GM20431 (cell line): ENCODE data around the gene SERPINI1.

Experiments
- in situ Hi-C: fragments of 300-500 bp; cut with MseI, MboI; formaldehyde crosslinking; loops from one replicate; pipeline ENCODE4 v1.15.0; 2020; ENCODE audit warnings: low sequenced_read_pairs; ENCODE audit not compliant: unreplicated experiment

Gene SERPINI1, protein sequence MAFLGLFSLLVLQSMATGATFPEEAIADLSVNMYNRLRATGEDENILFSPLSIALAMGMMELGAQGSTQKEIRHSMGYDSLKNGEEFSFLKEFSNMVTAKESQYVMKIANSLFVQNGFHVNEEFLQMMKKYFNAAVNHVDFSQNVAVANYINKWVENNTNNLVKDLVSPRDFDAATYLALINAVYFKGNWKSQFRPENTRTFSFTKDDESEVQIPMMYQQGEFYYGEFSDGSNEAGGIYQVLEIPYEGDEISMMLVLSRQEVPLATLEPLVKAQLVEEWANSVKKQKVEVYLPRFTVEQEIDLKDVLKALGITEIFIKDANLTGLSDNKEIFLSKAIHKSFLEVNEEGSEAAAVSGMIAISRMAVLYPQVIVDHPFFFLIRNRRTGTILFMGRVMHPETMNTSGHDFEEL

DNA sequence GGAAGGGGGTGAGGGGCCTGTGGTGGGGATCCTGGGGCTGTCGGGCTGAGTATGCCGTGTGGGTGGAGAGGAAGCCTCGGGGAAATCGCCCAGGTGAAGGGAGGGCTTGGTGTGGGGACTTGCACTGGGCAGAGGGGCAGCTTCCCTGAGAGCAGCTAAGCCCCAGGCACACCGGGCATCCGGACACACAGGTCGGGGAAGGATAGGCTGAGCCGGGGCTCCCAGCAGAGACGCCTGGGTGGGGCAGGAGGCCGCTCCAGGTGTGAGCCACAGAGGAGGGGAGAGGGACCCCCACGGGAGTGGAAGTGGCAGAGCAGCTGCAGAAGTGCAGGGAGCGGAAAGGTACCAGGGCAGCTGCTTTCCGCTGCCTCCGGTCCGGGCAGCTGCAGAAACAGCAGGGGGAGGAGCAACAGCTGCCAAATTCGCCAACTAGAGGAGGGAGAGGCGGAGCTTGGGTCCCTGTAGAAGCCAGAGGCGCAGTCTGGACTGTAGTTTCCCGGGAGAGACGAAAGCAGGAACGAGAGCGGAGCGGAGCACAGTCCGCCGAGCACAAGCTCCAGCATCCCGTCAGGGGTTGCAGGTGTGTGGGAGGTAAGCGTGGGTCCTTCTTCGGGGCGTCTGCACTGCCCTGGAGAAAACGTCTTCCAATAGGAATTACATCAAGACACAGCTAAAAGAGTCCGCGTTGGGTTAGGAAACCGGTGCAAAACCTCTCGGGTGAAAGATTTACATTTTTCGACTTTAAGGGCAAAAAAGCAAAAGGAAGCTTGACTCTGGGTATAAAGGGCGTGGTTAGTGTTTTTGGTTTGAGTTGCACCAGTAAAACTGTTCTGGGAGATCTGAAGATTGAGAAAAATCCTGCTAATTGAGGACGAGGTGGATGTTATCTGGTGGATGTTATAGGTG is at the start of gene SERPINI1:
Gene SERPINI1 (plus strand): TSS at position 489 of the 906 bp plus-strand sequence. CDS start 53,408 bp downstream, outside the sequence.
- in situ Hi-C loops = no loop called here

DNA sequence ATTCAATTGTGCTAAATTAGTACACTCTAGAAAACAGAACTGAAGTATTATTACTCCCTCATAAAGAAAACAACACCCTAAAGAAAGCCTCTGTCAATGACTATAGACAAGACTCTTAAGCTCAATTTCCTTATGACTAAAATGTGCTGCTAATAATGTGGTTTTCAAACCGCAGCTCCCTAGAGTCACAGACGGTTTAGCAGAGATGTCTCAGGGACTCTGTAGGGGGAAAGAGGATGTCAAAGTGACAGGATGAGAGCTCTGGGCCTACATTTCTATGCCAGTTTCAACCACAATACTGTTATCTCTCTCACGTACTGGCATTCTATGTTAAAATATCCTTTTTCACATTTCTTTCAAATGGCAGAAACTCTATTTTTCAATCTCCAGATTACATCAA is 44.2 kb upstream of the SERPINI1 start:
- in situ Hi-C loops = no loop called here

GRCh38 chr3:167694121-167694520 is 41.4 kb upstream of the SERPINI1 start:
- in situ Hi-C loops = no loop called here

- in situ Hi-C loops = no loop called here
These were observed 35.5 kb upstream of the SERPINI1 start for GRCh38 chr3:167700046-167700445.

DNA sequence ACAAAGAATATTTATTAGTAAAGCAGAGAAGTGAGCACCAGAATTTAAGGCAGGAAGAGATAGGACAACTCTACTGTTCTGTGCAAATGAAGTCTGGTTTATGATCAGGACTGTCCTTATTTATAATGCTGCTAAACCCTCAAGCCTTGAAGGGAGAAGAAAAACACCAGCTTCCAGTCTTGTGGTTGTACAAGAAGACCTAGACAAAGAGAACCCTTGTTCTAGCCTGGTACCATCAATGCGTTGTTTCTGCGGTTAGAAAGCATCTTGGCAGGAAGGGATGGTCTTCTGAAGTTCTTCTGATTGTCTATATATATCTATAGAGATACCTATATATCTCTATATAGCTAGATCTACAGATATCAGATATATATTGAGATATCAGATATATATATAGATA is 34.6 kb upstream of the SERPINI1 start:
- in situ Hi-C loops = no loop called here

DNA sequence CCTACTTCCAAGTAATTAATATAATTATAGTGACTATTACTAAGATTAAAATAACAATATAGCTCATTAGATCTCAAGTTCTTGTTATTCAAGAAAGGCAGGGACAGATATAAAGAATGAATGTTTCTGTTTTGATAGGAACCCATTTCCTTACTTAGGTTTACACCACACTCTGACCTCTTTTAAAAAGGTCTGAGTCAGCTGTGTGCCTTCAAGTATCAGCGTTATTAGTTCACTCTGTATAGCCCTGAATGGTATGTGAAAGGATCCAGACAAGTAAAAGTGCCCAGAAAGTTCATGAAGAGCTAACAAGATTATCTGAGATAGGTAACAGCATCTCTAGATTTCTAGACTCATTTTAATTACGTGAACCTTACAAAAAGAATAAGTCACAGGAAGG is 29.7 kb upstream of the SERPINI1 start:
- in situ Hi-C loops = no loop called here

DNA sequence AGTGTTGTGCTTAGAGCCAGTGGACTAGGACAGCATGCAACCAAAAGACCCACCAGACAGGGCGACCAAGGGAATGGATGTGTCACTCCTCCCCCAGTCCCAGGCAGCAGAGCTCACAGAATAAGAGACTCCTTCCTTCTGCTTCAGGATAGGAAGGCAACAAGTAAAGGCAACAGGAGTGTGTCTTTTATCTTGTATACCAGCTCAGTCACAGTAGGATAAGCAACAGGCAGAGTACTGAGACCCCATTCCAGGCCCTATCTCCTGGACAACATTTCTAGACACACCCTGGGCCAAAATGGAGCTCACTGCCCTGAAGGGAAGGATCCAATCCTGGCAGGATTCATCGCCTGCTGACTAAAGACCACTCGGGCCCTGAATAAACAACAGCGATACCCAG is 25.8 kb upstream of the SERPINI1 start:
- in situ Hi-C loops = no loop called here

DNA sequence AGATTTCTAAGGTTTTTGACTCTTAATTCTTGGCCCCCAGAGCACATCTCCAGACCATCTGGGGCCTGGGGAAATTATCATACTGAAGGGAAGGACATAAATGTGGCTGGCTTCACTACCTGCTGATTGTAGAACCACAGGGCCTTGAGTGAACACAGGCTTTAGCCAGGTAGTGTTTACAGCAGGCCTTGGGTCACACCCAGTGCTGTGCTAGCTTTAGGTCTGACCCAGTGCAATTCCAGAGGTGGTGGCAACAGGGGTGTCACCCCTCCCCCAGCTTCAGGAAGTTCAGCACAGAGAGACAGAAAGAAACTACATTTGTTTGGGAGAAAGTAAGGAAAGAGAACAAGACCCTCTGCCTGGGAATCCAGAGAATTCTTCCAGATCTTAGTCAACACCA is 25.0 kb upstream of the SERPINI1 start:
- in situ Hi-C loops = no loop called here

DNA sequence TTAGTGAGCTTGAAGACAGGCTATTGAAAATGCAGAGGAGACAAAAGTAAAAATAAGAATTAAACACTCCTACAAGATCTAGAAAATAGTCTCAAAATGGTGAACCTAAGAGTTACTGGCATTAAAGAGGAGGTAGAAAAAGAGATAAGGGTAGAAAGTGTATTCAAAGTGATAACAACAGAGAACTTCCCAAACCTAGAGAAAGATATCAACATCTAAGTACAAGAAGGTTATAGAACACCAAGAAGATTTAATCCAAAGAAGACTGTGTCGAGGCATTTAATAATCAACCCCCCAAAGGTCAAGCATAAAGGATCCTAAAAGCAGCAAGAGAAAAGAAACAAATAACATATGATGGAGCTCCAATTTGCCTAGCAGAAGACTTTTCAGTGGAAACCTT is 24.1 kb upstream of the SERPINI1 start:
- in situ Hi-C loops = no loop called here

DNA sequence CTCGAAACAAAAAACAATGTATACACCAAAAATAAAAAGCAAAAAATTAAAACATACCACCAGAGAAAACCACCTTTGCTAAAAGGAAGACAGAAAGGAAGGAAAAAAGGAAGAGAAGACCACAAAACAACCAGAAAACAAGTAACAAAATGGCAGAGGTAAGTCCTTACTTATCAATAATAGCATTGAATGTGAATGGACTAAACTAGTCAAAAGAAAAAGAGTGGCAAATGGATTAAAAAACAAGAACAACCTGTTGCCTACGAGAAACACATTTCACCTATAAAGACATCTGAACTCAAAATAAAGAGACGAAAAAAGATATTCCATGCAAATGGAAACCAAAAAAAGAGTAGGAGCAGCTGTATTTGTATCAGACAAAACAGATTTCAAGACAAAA is 23.1 kb upstream of the SERPINI1 start:
- in situ Hi-C loops = no loop called here

DNA sequence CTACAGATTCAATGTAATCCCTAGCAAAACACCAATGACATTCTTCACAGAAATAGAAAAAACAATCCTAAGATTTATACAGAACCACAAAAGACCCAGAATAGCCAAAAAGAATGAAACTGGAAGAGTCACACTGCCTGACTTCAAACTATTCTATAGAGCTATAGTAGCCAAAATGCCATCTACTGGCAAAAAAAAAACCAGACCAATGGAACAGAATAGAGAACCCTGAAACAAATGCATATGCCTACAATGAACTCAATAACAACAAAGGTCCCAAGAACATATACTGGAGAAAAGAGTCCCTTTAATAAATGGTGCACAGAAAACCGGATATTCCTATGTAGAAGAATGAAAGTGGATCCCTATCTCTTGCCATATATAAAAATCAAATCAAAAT is 20.6 kb upstream of the SERPINI1 start:
- in situ Hi-C loops = no loop called here

- in situ Hi-C loops = no loop called here
These were observed 18.6 kb upstream of the SERPINI1 start for GRCh38 chr3:167716920-167717319.

GRCh38 chr3:167718582-167718981 is 16.9 kb upstream of the SERPINI1 start:
- in situ Hi-C loops = no loop called here

GRCh38 chr3:167723025-167723512 is 12.5 kb upstream of the SERPINI1 start:
- in situ Hi-C loops = no loop called here

DNA sequence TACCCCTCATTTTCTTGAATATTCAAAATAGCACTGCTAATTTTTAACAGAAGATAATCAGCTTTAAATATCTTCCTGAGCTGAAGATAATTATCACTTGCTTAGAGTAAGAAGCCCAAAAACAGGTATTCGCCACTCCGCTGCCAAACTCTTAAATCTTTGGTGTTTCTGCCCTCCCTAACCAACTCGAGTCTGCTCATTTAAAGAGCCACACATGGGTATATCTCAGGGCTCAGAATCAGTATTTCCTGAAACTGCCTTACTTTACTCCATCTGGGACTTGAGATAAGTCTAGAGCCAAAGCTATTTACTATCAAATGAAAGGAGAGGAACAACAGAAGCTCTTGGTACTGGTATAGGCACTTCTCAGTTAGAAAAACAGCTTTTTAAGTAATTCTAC is 11.6 kb upstream of the SERPINI1 start:
- in situ Hi-C loops = no loop called here

GRCh38 chr3:167728176-167728575 is 7.3 kb upstream of the SERPINI1 start:
- in situ Hi-C loops = no loop called here

- in situ Hi-C loops = no loop called here
These were observed 6.7 kb upstream of the SERPINI1 start for GRCh38 chr3:167728632-167729323.

- in situ Hi-C loops = no loop called here
These were observed 5.9 kb upstream of the SERPINI1 start for GRCh38 chr3:167729591-167729990.

DNA sequence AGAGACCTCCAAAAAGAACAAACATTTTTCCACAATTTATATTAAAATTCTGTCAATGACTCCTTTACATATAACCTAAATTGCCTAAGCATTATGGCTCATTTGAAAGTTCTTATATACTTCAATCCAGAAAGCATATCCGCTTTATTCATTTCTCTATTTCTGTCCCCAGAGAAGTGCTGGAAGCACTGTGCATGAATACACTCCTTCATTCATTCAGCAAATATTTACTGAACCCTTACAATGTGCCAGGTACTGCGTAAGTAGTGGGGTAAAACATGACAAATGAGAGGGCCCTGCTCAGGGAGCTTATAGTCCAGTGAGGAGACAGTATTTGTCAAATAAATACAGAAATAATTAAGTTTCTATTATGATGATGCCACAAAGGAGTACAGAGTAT is 4.1 kb upstream of the SERPINI1 start:
- in situ Hi-C loops = no loop called here

GRCh38 chr3:167732313-167733065 is 3.0 kb upstream of the SERPINI1 start:
- in situ Hi-C loops = no loop called here
